T-helper 1 cell (primary cell): ENCODE results near the gene UFD1.

Source experiments
- DNase-seq, 5 donors: peaks; one replicate each; pipeline ENCODE4 v3.0.0-alpha.2; 2012 to 2020

UFD1 gene

GRCh38 chr22:19466848-19467752, 11.9 kb downstream of the UFD1 start:
- DNase-seq = no peak

- DNase-seq = no peak
Observed at GRCh38 chr22:19466126-19466716, 12.8 kb downstream of the UFD1 start.

DNA sequence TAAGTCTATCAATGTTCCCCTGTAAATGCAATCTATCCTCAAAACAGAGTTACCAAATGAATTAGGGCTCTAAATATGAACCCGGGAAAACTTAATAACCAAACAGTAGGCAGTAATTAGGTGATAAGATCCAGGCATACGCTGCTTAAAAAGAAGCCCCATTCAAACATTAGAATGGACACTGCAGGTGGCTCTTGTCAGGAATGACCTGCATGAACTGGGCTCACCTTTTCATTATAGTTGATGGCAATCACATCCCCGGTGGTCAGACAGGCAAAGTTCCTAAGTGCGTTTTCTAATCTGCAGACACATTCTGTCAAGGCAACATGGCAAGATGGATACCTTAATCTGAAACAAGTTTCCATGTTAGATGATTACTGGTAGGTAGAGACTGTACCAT, 14.0 kb downstream of the UFD1 start:
- no peak for DNase-seq

DNA sequence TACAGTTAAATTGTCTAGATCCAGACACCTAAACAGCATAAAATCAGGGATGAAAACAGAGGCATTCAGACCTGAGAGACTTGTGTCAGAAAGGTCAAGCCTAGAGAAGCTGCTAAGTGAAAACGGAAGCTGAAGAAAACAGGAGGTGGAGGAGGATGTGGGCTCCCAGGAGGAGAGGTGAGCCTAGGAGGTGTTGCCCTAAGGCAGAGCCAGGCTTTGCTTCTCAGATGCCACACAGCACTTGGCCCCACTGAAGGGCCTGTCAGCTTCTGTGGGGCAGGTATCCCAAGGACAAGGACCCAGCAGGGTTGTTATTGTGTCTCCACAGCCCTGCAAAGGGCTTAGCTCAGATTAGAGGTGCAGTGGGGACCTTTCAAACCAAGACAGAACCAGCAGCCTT, 14.4 kb downstream of the UFD1 start:
- DNase-seq = no peak

- DNase-seq = no peak
Observed at GRCh38 chr22:19463491-19464469, 15.2 kb downstream of the UFD1 start.

- no peak for DNase-seq
Observed at GRCh38 chr22:19463008-19463407, 16.0 kb downstream of the UFD1 start.

GRCh38 chr22:19461506-19461905, 17.5 kb downstream of the UFD1 start:
- no peak for DNase-seq

GRCh38 chr22:19460036-19460435, 19.0 kb downstream of the UFD1 start:
- no peak for DNase-seq

- DNase-seq = no peak
Observed at GRCh38 chr22:19457828-19458428, 21.1 kb downstream of the UFD1 start.

DNA sequence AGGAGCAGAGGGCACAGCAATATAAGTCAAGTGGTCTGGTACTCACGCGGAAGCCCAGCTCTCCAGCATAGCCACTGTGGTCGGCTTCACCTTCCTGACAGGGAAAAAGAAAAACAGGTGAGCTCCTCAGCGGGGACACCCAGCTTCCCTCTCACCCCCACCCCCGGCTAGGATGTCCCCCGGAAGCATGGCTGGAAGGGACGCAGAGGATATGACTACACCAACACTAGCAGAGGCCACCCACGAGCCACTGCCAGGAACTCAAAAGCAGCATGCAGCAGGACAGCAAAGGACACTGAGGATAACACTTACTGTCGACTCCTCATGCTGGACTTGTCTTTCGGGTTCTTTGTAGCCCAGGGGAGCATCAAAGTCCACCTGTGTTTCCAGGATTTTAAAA, 22.5 kb downstream of the UFD1 start:
- DNase-seq = no peak

DNA sequence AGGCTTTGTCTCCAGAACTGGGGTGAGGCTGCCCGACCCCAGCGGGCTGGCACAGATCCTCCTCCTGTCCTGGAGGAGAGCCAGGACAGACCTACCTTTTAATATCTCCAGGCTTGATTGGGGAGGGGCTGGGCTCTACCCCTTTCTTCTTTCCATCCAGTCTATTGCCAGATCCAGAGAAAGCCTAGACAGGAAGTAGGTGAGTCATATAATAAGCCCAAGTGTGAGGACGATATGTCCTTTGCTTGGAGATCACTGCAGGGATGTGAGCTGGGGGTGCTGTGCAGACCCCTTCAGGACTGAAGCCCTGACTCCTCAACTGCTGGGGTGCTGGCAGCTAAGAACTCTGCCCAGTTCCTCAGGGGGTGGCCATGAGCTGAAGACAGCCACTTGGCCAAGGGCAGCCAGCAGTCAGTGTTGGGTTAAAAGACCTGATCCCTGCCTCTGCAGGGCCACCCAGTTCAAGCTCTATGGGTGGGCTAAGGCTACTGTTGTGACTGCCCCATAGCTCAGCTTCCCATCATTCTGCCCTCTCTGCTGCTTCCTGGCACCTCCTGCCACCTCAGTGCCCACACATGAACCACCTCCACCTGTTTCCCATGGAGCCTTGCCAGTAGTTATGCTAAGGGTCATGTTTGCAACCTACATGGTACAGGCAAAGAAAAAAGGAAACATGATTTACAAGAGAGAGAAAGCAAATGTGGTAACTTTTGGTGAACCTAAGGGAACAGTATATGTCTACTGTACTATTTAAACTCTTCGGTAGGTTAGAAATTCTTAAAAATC, 23.2 kb downstream of the UFD1 start:
- no peak for DNase-seq

GRCh38 chr22:19455033-19455432, 24.0 kb downstream of the UFD1 start:
- no peak for DNase-seq

DNA sequence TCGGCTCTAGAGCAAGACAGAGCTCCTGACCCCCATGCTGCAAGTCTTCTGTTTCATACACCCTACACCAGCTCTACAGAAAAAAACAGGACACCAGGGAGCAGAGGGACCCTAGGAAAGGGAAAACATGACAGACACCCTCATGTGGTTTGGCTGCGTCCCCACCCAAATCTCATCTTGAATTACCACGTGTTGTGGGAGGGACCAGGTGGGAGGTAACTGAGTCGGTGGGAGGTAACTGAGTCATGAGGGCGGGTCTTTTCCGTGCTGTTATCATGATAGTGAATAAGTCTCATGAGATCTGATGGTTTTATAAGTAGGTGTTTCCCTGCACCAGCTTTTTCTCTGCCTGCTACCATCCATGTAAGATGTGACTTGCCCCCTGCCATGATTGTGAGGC, 24.8 kb downstream of the UFD1 start:
- DNase-seq = no peak

- DNase-seq = no peak
Observed at GRCh38 chr22:19453718-19454117, 25.3 kb downstream of the UFD1 start.

- no peak for DNase-seq
Observed at GRCh38 chr22:19451570-19451969, 27.4 kb downstream of the UFD1 start.

DNA sequence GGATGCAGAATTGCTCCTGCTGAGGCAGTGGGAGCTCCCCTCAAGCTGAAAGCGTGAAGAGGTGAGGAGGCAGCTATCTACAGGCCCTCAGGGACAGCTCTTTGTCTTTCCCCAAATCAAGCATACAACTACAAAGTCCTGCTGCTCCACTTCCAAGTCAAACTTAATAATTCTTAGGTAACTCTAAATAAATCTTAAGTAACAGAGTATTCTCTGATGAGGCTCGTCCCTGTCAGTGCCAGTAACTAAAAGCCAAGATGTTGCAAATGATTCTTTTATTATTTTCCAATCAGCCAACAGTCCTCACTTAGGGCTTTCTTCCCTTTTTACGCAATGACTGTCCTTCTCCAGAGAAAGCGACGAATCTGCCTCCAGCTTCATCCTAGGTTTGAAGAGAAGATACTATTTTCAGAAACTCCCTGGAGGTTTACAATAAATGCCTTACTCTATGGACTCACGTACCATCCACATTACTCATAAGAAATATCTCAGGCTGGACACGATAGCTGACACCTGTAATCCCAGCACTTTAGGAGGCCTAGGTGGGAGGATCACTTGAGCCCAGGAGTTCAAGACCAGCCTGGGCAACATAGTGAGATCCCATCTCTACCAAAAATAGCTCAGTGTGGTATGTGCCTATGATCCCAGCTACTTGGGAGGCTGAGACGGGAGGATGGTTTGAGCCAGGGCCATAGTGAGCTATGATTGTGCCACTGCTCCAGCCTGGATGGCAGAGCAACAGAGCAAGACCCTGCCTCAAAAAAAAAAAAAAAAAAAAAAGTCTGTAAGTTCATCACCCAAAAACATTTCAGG, 28.4 kb downstream of the UFD1 start:
- no peak for DNase-seq

GRCh38 chr22:19449422-19449767, 29.6 kb downstream of the UFD1 start:
- DNase-seq = no peak

GRCh38 chr22:19448739-19449421, 30.1 kb downstream of the UFD1 start:
- DNase-seq = peak in 1 of 5 donors; percentile 70

DNA sequence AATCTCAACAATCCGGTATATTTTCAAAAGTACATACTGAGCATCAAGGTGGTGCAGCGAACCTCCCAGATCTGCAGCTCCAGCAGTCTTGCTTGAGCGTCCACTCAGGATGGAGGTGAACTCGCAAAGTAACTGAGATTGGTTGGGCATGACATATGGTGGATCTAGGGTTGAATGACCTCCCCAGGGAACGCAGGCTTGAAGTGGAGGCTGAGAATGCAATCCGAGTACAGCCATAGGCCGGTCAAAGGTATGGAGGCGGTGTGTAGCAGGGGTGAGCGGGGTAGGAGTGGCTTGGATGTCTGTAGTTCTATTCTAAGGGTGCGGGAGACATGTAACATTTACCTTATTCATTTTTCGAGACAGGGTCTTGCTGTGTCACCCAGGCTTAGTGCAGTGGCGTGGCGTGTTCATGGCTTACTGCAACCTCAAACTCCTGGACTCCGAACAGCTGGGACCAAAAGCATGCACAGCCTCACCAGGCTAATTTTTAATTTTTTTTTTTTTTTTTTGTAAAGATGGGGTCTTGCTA, 30.9 kb downstream of the UFD1 start:
- DNase-seq = peak in 1 of 5 donors; percentile 35
